BJ (cell line): ENCODE results near the gene TRIP12. TPM values are rescaled to one million over a fixed set of nuclear protein-coding genes. Genes with fewer than 3 reads are reported as not detected.
"Not testable (repeated sequence)": the region's sequence is repeated elsewhere in the genome, so short reads cannot be mapped to it uniquely, and the experiment has no call there.

Experiments used
- CTCF ChIA-PET: fragments of 350-600 bp; formaldehyde crosslinking; extraction: SDS; loops from one replicate; lab custom pipeline; 2021; ENCODE audit warnings: antibody characterized with exemption, inconsistent platforms; lab: Yijun Ruan, JAX
- POLR2A ChIA-PET: fragments of 300-600 bp; sonication (Branson Sonifier 250); formaldehyde crosslinking; extraction: SDS; loops from one replicate; lab custom pipeline; 2021; ENCODE audit warnings: antibody characterized with exemption; lab: Charles Lee
- DNase-seq: peaks from one replicate; pipeline ENCODE4 v3.0.0-alpha.2; 2011; ENCODE audit warnings: low read depth
- H3K27me3 ChIP-seq: 2 replicates; pipeline ENCODE4 v1.6.0; 2011; ENCODE audit warnings: low read length; ENCODE audit not compliant: control insufficient read depth, insufficient read depth
- H3K36me3 ChIP-seq: 2 replicates; pipeline ENCODE4 v1.5.1; 2011; ENCODE audit warnings: low read length; ENCODE audit not compliant: control insufficient read depth, insufficient read depth
- H3K4me3 ChIP-seq: 2 replicates; pipeline ENCODE4 v1.5.1; 2011; ENCODE audit warnings: low read depth, mild to moderate bottlenecking, control low read depth, low read length
- polyA plus RNA-seq: library from polyadenylated mRNA; depleted of rRNA; stranded (reverse); fragments of >200 nt; gene quantifications from 2 replicates; pipeline ENCODE4 v1.2.3, GENCODE V29; 2011
- TF ChIP-seq, protein P1 (sequence below): IDR thresholded peaks from 2 replicates; pipeline ENCODE4 v1.5.1; 2011; ENCODE audit warnings: low read depth, mild to moderate bottlenecking, control low read depth, inconsistent platforms, low read length, moderate library complexity; ENCODE audit not compliant: insufficient read depth

Gene TRIP12
- polyA plus RNA-seq, 1 experiment: 92.6 TPM

DNA sequence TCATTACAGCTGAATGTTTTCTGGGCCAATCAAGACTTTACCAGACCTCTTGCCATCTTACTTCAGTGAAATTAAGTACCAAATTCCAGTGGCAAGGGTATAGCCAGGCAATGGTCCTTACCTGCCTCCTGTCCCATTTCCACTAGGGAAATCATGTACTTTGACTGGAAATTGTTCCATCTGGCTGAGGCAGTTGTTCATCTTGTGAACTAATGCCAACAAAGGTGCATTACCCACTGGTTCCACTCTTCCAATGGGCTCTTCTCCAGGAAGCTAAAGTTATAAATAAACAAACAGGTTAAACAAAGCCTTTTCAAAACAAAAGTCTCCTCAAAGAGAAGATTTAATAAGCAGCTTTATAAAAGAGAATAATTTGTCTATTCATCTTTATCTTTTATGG lies 126.8 kb downstream of the TRIP12 start:
- H3K36me3 ChIP-seq: peaks cover 12% of the 10 kb centered on the region
- TF ChIP-seq, protein P1, sequence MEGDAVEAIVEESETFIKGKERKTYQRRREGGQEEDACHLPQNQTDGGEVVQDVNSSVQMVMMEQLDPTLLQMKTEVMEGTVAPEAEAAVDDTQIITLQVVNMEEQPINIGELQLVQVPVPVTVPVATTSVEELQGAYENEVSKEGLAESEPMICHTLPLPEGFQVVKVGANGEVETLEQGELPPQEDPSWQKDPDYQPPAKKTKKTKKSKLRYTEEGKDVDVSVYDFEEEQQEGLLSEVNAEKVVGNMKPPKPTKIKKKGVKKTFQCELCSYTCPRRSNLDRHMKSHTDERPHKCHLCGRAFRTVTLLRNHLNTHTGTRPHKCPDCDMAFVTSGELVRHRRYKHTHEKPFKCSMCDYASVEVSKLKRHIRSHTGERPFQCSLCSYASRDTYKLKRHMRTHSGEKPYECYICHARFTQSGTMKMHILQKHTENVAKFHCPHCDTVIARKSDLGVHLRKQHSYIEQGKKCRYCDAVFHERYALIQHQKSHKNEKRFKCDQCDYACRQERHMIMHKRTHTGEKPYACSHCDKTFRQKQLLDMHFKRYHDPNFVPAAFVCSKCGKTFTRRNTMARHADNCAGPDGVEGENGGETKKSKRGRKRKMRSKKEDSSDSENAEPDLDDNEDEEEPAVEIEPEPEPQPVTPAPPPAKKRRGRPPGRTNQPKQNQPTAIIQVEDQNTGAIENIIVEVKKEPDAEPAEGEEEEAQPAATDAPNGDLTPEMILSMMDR: no peak
- DNase-seq: no peak
- H3K27me3 ChIP-seq: no peaks in the 10 kb centered on the region
- CTCF ChIA-PET: no interaction called here
- no peak overlapping the region for H3K4me3 ChIP-seq
- POLR2A ChIA-PET: no interaction called here

DNA sequence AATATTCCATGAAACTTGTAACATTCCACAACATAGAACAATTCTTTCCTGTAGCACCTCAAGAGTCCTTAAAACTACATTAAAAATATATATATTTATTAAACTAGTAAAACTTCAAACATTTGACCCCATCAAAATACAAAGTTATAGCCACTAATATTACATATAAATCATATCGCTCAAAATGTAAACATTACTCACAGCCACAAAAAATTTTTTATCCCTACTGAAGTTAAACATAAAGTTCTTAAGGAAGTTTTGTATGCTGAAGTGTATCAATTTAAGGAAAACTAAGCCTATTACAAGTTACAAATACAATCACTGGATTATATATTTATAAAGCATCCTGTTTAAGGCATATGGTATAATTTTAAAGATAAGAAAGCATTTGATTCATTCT lies 127.2 kb downstream of the TRIP12 start:
- Histone ChIP-seq H3K36me3 (peaks cover 13% of the 10 kb centered on the region), H3K27me3 (no peaks in the 10 kb centered on the region), H3K4me3 (no peak overlapping the region)
- no peak for DNase-seq
- ChIA-PET CTCF (no interaction called here), POLR2A (no interaction called here)
- TF ChIP-seq, protein P1: no peak

DNA sequence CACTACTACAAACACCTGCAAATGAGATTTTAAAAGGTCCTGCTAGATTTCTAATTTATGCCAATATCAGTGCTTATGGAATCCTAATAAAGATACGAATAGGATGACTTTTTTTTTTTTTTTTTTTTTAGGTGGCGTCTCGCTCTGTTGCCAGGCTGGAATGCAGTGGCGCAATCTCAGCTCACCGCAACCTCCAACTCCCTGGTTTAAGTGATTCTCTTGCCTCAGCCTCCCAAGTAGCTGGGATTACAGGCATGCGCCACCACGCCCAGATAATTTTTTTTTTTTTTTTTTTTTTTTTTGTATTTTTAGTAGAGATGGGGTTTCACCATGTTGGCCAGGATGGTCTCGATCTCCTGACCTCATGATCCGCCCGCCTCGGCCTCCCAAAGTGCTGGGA lies 135.5 kb downstream of the TRIP12 start:
- CTCF ChIA-PET: interaction anchor here (1.3 kb wide), 1 partner anchor 15 kb away, joined by 4 read pairs; no protein-coding TSS in a partner anchor
- POLR2A ChIA-PET, DNase-seq, H3K27me3 ChIP-seq, H3K36me3 ChIP-seq, H3K4me3 ChIP-seq: not testable (repeated sequence)

DNA sequence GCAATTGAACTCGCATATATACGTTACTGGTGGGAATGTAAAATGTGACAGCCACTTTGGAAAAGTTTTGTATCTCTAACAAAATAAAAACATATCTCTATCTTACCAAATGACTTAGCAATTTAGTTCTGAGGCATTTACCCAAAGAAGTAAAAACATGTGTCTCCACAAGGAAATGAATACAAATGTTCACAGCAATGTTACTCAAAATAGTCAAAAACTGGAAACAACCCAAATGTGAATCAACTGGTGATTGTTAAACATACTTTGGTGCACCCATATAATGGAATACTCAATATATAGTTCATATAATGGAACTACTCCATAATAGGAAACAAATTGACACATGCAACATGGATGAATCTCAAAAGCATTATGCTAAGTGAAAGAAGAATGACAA lies 137.0 kb downstream of the TRIP12 start:
- CTCF ChIA-PET: no interaction called here
- TF ChIP-seq, protein P1: no peak
- H3K36me3 ChIP-seq: peaks cover 6% of the 10 kb centered on the region

DNA sequence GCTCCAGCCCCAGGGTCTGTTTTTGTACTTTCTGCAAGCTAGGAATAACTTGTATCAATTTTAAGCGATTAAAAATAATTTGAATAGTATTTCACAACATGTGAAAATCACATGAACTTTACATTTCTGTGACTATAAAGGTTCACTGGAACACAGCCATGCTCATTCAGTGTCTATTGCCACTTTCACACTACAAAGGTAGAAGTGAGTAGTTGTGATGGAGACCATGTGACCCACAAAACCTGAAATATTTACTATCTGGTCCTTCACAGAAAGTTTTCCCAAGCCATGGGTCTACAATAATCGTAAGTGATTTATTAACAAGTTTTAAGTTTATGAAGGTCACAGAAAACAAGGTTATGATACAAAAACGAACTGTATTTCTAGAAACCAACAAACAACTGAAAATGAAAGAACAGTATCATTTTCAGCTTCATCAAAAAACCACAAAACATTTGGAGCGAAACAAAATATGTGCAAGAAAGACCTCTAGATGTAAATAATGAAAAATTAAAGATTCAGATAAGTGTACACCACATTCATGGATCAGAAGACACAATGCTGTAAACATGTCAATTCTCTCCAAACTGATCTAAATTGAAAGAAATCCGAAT lies 138.6 kb downstream of the TRIP12 start:
- no peak for DNase-seq

More for the DNA sequence above, 137.0 kb downstream of the TRIP12 start:
- POLR2A ChIA-PET: no interaction called here
- H3K4me3 ChIP-seq: no peak overlapping the region
- no peak for DNase-seq
- H3K27me3 ChIP-seq: no peaks in the 10 kb centered on the region

More for the DNA sequence above, 138.6 kb downstream of the TRIP12 start:
- peaks cover 4% of the 10 kb centered on the region for H3K36me3 ChIP-seq
- ChIA-PET CTCF (interaction anchor here (0.8 to 3.1 kb wide), 4 partner anchors 10 to 377 kb away, joined by 3 to 14 read pairs (median 6); no protein-coding TSS in a partner anchor), POLR2A (no interaction called here)
- no peak overlapping the region for H3K4me3 ChIP-seq
- TF ChIP-seq, protein P1: no peak
- no peaks in the 10 kb centered on the region for H3K27me3 ChIP-seq
